Cardiac fibroblast (primary cell): ENCODE measurements around the gene ZNF292.

Experiments used
- DNase-seq, 2 donors: peaks; one replicate each; pipeline versions ENCODE4 v3.0.0 to v3.0.0-alpha.2; 2010; ENCODE audit warnings: low read depth in 2 of 2
- H3K4me3 ChIP-seq, 2 donors: replicated peaks in 1 of 2; 1 replicate in 1 of 2; 2 replicates in 1 of 2; pipeline ENCODE4 v1.5.1; 2011; ENCODE audit warnings: low read depth in 2 of 2, low read length in 2 of 2, mild to moderate bottlenecking in 2 of 2, moderate library complexity in 1 of 2
- CTCF ChIP-seq: IDR thresholded peaks from one replicate; pipeline ENCODE4 v1.5.1; 2011; ENCODE audit warnings: low read depth, mild to moderate bottlenecking, low read length, inconsistent platforms

ZNF292 gene

DNA sequence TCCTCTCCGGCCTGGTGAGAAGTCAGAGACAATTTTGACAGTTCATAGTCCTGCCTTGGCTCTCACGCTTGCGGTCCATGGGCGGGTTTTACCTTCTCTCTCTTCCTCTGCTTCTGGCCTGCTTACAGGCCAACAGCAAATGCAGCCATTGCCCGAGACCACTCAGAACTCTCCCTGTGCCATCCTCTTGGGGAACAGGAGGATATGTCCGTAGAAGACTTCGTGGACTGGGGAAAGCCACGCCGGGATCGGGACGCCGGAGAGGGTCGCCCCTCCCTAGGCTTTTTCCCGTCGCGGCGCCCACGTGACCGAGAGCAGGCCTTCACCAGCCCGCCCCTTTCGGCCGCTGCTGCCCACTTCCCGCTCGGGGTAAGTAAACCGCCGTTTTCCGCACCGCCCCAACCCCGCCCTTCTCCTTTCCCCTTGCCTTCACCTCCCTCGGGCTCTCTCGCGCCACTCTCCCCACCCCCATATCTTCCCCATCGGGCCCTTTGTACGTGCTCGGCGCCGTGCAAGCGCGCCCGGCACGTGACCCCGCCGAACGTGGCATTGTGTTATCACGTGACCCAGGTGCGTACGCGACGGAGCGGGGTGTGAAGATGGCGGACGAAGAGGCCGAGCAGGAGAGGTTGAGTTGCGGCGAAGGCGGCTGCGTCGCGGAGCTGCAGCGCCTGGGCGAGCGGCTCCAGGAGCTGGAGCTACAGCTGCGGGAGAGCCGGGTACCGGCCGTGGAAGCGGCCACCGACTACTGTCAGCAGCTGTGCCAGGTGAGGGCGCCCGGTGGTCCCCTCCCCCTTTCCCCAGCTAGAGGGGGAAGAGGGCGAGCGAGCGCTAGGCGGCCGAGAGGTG lies at the start of gene ZNF292:
Gene ZNF292 (plus strand): TSS at position 573 of the 849 bp plus-strand sequence. CDS start 27 bp downstream, at position 600.
- TF ChIP-seq CTCF: no peak
- DNase-seq: peak; percentile 97 to 99
- H3K4me3 ChIP-seq: peak within 1 kb of the TSS; percentile 88 to 98

DNA sequence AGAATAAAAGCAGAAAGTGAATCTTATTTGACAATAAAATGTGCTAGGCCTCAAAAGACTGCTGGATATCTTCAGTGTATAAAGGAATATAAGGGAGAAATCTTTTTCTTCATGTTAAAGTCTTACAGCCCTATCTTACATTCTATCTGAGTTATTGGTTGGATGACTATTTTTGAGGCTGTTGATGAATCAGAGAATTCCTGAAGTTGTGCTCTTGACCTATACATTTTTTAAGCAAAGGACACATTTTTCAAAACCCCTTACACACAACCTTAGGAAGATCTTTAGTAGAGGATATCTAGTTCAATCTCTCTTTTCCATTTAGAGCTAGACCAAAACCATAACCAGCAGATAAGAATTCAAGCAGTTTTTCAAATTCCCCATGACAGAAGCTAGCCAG lies 49.5 kb upstream of the ZNF292 start:
- no peak for TF ChIP-seq CTCF
- H3K4me3 ChIP-seq: no peak overlapping the region
- DNase-seq: peak; percentile 4 to 35

- no peak for TF ChIP-seq CTCF
- no peak overlapping the region for H3K4me3 ChIP-seq
- no peak for DNase-seq
Measured at GRCh38 chr6:87110636-87111035, 44.7 kb upstream of the ZNF292 start.

DNA sequence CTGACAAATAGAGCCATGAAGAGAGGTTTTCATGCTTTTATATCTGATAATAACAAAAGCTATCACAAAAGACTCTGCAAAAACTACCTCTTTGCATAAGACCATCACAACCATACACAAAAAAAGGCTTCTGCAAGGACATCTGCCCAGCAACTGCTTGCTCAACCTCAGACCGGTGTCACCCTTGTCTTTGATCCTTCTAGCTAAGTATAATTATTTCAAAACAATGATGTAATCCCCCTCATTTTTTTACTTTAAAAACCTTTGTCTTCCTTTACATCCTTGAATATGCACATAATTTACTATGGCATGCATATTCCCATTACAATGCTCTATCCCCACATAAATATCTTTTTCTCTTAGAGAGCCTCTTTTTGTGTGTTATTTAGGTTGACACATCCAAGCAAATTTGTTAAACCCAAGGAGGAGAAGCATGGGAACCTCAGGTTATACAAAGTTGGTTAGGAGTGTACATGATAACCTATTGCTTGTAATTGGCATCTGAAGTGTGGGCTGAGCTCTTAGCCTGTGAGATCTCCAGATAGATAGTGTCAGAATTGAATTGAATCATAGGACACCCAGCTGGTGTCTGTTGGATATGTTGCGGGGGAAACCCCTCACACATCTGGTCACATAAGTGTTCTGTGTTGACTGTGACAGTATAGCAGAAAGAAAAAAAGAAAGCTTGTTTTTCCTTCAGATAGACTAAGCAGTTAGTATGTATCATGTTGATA lies 39.8 kb upstream of the ZNF292 start:
- DNase-seq: no peak
- no peak overlapping the region for H3K4me3 ChIP-seq
- TF ChIP-seq CTCF: no peak

- TF ChIP-seq CTCF: no peak
- no peak for DNase-seq
- no peak overlapping the region for H3K4me3 ChIP-seq
Measured at GRCh38 chr6:87116922-87117321, 38.4 kb upstream of the ZNF292 start.

- H3K4me3 ChIP-seq: no peak overlapping the region
- no peak for TF ChIP-seq CTCF
Measured at GRCh38 chr6:87118054-87118453, 37.3 kb upstream of the ZNF292 start.

More at GRCh38 chr6:87118054-87118453, 37.3 kb upstream of the ZNF292 start:
- peak in 1 of 2 donors; percentile 41 for DNase-seq
